MCF 10A (cell line): ENCODE data around the gene VAV3. TPM values are rescaled to one million over a fixed set of nuclear protein-coding genes. Genes with fewer than 3 reads are reported as not detected.

ENCODE experiments used
- BruUV-seq: library from RNA; stranded (reverse); fragments of 400-500 nt; replicated peaks from 2 replicates; lab custom pipeline; 2021; lab: Mats Ljungman, UMichigan
- CTCF ChIA-PET: fragments of 300-600 bp; sonication (Branson Sonifier 250); formaldehyde crosslinking; extraction: SDS; loops from one replicate; lab custom pipeline; 2021; ENCODE audit warnings: antibody characterized with exemption, inconsistent platforms; lab: Yijun Ruan, JAX
- POLR2A ChIA-PET: fragments of 300-600, 350-650 bp; sonication (Branson Sonifier 250); formaldehyde crosslinking; extraction: SDS; loops from one replicate; lab custom pipeline; 2020; ENCODE audit warnings: antibody characterized with exemption, inconsistent platforms; lab: Yijun Ruan, JAX
- DNase-seq: peaks from one replicate; pipeline ENCODE4 v3.0.0-alpha.2; 2018; ENCODE audit not compliant: unreplicated experiment
- H3K27ac Mint-ChIP-seq: one replicate; pipeline ENCODE4 v1.8.0; 2022; ENCODE audit warnings: mild to moderate bottlenecking, low read depth, mixed read lengths; ENCODE audit not compliant: unreplicated experiment
- H3K27me3 Mint-ChIP-seq: one replicate; pipeline ENCODE4 v1.8.0; 2022; ENCODE audit warnings: mixed read lengths; ENCODE audit not compliant: insufficient read depth, unreplicated experiment
- H3K36me3 Mint-ChIP-seq: one replicate; pipeline ENCODE4 v1.8.0; 2022; ENCODE audit warnings: mild to moderate bottlenecking, moderate library complexity, mixed read lengths; ENCODE audit not compliant: insufficient read depth, unreplicated experiment
- H3K4me1 Mint-ChIP-seq: one replicate; pipeline ENCODE4 v1.8.0; 2022; ENCODE audit warnings: mixed read lengths; ENCODE audit not compliant: insufficient read depth, unreplicated experiment
- H3K4me3 Mint-ChIP-seq: one replicate; pipeline ENCODE4 v1.8.0; 2022; ENCODE audit warnings: mild to moderate bottlenecking, moderate library complexity, mixed read lengths; ENCODE audit not compliant: unreplicated experiment
- H3K9me3 Mint-ChIP-seq: one replicate; pipeline ENCODE4 v1.8.0; 2022; ENCODE audit warnings: mixed read lengths; ENCODE audit not compliant: unreplicated experiment
- CTCF ChIP-seq: fragments of 200-600 bp; IDR thresholded peaks from one replicate; pipeline ENCODE4 v1.8.0; 2022; ENCODE audit warnings: antibody characterized with exemption, mild to moderate bottlenecking; ENCODE audit not compliant: unreplicated experiment
- intact Hi-C: fragments of 100-400 bp; cut with micrococcal nuclease; formaldehyde crosslinking; loops from 2 replicates; pipeline ENCODE4 v1.14.1; 2022
- total RNA-seq: library from RNA; stranded (reverse); gene quantifications from 2 replicates; pipeline ENCODE4 v1.2.3, GENCODE V29; 2022

VAV3 gene
- total RNA-seq, 1 experiment from 2014 or later: 2.0 TPM

- Mint-ChIP-seq H3K36me3 (peaks cover 6% of the 10 kb centered on the region), H3K4me1 (peaks cover 17% of the 10 kb centered on the region), H3K27me3 (no peaks in the 10 kb centered on the region), H3K27ac (no peak overlapping the region), H3K4me3 (no peak overlapping the region), H3K9me3 (no peaks in the 10 kb centered on the region)
- TF ChIP-seq CTCF: no peak
- intact Hi-C loops: no loop called here
- no peak for DNase-seq
- no TSS peak for BruUV-seq
- POLR2A ChIA-PET: interaction anchor here (0.5 to 6.1 kb wide), 6 partner anchors 12 to 237 kb away, joined by 3 to 48 read pairs (median 4); no protein-coding TSS in a partner anchor
- CTCF ChIA-PET: interaction anchor here (0.6 to 1.7 kb wide), 5 partner anchors 10 to 83 kb away, joined by 3 to 6 read pairs (median 4); no protein-coding TSS in a partner anchor
These were observed 298.5 kb downstream of the VAV3 start for GRCh38 chr1:107666493-107666892.

DNA sequence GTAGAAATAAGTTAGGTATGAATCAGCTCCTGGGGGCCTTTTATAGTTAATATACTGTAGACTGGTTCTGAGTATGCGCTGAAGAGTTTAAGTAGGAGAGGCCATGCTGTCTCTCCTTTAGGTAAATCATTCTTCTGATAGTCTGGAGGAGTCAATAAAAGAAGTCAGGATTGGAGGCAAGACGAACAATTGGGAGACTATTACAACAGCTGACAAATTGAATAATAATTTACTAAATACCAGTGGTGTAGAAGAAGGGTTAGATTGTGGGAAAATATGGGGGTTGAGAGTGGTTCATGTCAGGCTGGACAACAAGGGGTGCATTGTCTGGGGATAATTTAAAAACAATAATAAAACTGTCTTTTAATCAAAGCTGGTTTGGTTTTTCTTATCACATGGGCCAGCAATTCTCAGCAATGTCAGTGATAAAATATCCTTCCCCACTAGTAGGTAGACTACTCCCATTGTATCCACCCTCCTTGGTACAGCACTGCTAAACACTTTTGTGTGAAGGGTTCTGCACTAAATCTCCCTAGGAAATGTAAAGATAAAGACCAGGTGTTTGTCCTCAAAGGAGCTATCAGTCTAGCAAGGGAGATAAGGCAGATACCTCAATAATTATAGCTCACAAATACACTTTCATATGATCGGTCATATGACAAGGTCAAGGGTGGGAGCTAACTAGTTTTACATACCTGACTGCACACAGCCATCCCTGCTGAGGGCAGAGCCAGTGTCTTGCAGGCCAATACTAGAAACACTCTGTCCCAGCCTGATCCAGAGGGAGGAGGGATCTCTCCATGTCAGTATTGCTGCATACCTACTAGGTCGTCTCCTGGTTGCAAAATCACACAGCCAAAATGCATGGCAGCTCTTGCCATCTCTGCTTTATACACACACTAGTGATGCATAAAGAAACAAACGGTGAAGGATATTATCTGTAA lies 299.7 kb downstream of the VAV3 start:
- TF ChIP-seq CTCF: no peak
- ChIA-PET POLR2A (interaction anchor here (0.6 to 1.3 kb wide), 6 partner anchors 11 to 236 kb away, joined by 3 to 7 read pairs (median 3); no protein-coding TSS in a partner anchor), CTCF (interaction anchor here (0.6 to 1.3 kb wide), 3 partner anchors 84 to 318 kb away, joined by 3 to 4 read pairs (median 3); no protein-coding TSS in a partner anchor)
- H3K36me3 Mint-ChIP-seq: peaks cover 6% of the 10 kb centered on the region
- no TSS peak for BruUV-seq
- H3K4me3 Mint-ChIP-seq: no peak overlapping the region
- DNase-seq: no peak
- H3K27me3 Mint-ChIP-seq: no peaks in the 10 kb centered on the region
- H3K9me3 Mint-ChIP-seq: no peaks in the 10 kb centered on the region
- intact Hi-C loops: no loop called here
- H3K27ac Mint-ChIP-seq: no peak overlapping the region
- H3K4me1 Mint-ChIP-seq: peaks cover 9% of the 10 kb centered on the region

GRCh38 chr1:107662971-107663370 lies 302.0 kb downstream of the VAV3 start:
- DNase-seq: no peak
- no TSS peak for BruUV-seq
- Mint-ChIP-seq H3K36me3 (no peaks in the 10 kb centered on the region), H3K4me1 (no peaks in the 10 kb centered on the region), H3K27me3 (no peaks in the 10 kb centered on the region), H3K27ac (no peak overlapping the region), H3K9me3 (no peaks in the 10 kb centered on the region), H3K4me3 (no peak overlapping the region)
- CTCF ChIA-PET: interaction anchor here (0.6 to 1.4 kb wide), 2 partner anchors 13 to 57 kb away, joined by 3 to 4 read pairs; no protein-coding TSS in a partner anchor
- POLR2A ChIA-PET: interaction anchor here (0.6 to 2.4 kb wide), 4 partner anchors 14 to 85 kb away, joined by 3 to 10 read pairs (median 4); no protein-coding TSS in a partner anchor
- TF ChIP-seq CTCF: no peak
- intact Hi-C loops: no loop called here

DNA sequence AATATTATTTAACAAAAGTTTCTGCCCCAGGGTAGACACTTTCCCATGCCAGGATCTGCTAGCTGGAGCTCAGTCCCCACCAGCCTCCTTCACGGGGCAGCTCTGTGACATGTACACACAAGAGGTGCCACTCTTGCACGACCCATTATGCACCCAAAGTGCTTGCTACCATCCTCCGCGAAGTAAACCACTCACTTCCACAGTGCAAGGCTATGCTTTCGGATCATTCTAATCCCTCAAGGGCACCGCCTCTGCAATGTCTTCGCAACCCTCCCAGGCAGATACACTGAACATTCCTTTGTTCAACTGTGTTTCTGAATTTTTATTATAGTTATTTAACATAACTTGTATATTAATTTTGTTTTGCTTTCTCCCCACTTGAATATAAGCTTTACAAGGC lies 303.8 kb downstream of the VAV3 start:
- Mint-ChIP-seq H3K9me3 (no peaks in the 10 kb centered on the region), H3K27ac (no peak overlapping the region), H3K4me1 (no peaks in the 10 kb centered on the region), H3K4me3 (no peak overlapping the region), H3K27me3 (no peaks in the 10 kb centered on the region), H3K36me3 (no peaks in the 10 kb centered on the region)
- ChIA-PET CTCF (interaction anchor here (1.1 kb wide), 1 partner anchor 12 kb away, joined by 3 read pairs; no protein-coding TSS in a partner anchor), POLR2A (interaction anchor here (0.8 kb wide), 1 partner anchor 68 kb away, joined by 3 read pairs; no protein-coding TSS in a partner anchor)
- no peak for DNase-seq
- intact Hi-C loops: no loop called here
- no peak for TF ChIP-seq CTCF
- BruUV-seq: no TSS peak
